Measurements from ENCODE around the gene GRHL1.

Gene GRHL1

DNA sequence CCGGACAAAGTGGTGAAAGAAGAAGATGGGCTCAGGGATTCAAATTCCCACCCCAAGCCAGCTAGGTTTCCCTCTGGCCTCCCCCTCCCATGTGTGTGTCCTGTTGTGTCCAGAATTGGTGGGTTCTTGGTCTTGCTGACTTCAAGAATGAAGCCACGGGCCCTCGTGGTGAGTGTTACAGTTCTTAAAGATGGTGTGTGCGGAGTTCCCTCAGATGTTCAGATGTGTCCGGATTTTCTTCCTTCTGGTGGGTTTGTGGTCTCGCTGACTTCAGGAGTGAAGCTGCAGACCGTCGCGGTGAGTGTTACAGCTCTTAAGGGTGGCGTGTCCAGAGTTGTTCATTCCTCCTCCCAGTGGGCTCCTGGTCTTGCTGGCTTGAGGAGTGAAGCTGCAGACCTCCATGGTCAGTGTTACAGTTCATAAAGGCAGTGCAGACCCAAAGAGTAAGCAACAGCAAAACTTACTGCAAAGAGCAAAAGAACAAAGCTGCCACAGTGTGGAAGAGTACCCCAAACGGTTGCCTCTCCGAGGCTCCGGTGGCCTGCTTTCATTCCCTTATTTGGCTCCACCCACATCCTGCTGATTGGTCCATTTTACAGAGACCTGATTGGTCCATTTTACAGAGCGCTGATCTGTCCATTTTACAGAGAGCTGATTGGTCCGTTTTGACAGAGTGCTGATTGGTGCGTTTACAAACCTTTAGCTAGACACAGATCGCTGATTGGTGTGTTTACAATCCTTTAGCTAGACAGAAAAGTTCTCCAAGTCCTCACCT lies 54.2 kb downstream of the GRHL1 start:
- ChIA-PET POLR2A (no interaction called here), CTCF (interaction anchor here (0.6 to 1.7 kb wide), 2 partner anchors 21 kb away, joined by 3 to 7 read pairs; no protein-coding TSS in a partner anchor)
- H3K4me1 ChIP-seq (ENCODE audit: control insufficient read depth, insufficient read depth, low read length): no peaks in the 10 kb centered on the region

DNA sequence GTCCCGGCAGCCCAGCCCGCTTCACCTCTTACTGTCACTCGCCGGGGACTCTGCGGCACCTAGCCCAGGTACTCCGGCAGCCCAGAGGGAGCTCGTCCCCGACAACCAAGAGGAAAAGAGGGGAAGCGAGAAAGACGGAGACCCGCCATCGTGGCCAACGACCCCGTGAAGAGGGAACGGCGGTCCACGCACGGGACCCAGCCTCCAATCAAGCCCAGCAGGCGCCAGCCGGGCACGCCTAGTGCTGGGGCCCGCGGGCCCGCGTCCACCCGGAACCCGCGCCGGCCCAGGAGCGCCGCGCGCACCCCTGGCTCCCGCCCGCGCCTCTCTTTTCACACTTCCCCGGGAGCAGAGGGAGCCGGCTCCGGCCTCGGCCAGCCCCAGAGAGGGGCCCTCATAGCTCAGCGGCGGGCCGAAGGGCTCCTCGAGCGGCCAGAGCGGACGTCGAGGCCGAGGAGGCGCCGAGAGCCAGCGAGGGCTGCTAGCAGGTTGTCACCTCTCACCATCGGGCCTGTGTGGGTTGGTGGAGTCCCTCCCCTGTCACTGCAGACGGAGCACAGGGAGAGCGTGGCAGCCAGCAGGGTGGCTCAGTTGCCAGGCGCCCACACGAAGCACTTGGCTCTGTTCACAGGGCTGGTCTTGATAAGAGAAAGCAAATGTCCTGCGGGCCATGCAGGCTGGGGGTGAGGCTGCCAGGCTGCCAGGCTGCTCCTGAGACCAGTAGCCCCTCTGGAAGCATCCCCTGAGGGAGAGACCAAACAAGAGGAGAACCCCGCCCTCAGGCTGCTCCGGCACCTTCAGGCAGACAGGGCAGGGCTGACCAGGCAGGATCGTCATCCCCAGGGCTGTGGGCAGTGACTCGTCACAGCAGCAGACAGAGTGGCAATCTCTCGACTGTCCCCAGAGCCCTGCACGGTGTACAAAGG lies 55.0 kb downstream of the GRHL1 start:
- POLR2A ChIA-PET: interaction anchor here (0.7 kb wide), 1 partner anchor 110 kb away, joined by 4 read pairs; no protein-coding TSS in a partner anchor
- Histone ChIP-seq H3K9me3 (ENCODE audit: control insufficient read depth, insufficient read depth, low read depth, low read length) (no peaks in the 10 kb centered on the region), H3K4me3 (ENCODE audit: low read depth, low read length) (no peak overlapping the region), H3K36me3 (ENCODE audit: control insufficient read depth in 2 of 2, insufficient read depth in 1 of 2, low read length in 2 of 2) (peaks cover 0 to 8% of the 10 kb centered on the region in 2 experiments; a peak in 1 of 3 replicates), H3K27ac (ENCODE audit: extremely low read depth, low read depth, low read length) (no peak overlapping the region), H3K4me1 (ENCODE audit: control insufficient read depth, insufficient read depth, low read length) (no peaks in the 10 kb centered on the region)
- CTCF ChIA-PET: interaction anchor here (0.7 to 1.7 kb wide), 3 partner anchors 22 to 608 kb away, joined by 3 to 7 read pairs (median 4); no protein-coding TSS in a partner anchor
- TF ChIP-seq ZNF660 (tag by site-specific recombination; IDR thresholded peaks at IDR 0.05): no peak
- 0 out of 2 replicates have a peak, but pooled peaks have one; percentile 20 for TF ChIP-seq ZBTB17 (tag by site-specific recombination; IDR thresholded peaks at IDR 0.05)
- TF ChIP-seq ZNF473 (tag by site-specific recombination; IDR thresholded peaks at IDR 0.05): no peak
- no peak for TF ChIP-seq ZNF341 (tag by site-specific recombination; IDR thresholded peaks at IDR 0.05; ENCODE audit: low read depth)
- no peak for TF ChIP-seq ZNF174 (tag by site-specific recombination; IDR thresholded peaks at IDR 0.05)
- peak; percentile 38; the same call in 1 of the 2 replicates for TF ChIP-seq ZNF600 (tag by site-specific recombination; IDR thresholded peaks at IDR 0.05)

More for the DNA sequence above, 54.2 kb downstream of the GRHL1 start:
- TF ChIP-seq ZNF239 (tag by site-specific recombination; IDR thresholded peaks at IDR 0.05): no peak
- TF ChIP-seq ZNF202 (tag by site-specific recombination; IDR thresholded peaks at IDR 0.05; ENCODE audit: borderline replicate concordance): no peak
- no peak for TF ChIP-seq ZNF561 (tag by site-specific recombination; IDR thresholded peaks at IDR 0.05; ENCODE audit: borderline replicate concordance)
- no peak for TF ChIP-seq ZNF48 (tag by site-specific recombination; IDR thresholded peaks at IDR 0.05)
- Histone ChIP-seq H3K27ac (ENCODE audit: extremely low read depth, low read depth, low read length) (no peak overlapping the region), H3K36me3 (ENCODE audit: control insufficient read depth in 2 of 2, insufficient read depth in 1 of 2, low read length in 2 of 2) (peaks cover under 1 to 11% of the 10 kb centered on the region in 2 experiments; a peak in 2 of 3 replicates), H3K9me3 (ENCODE audit: control insufficient read depth, insufficient read depth, low read depth, low read length) (no peaks in the 10 kb centered on the region), H3K4me3 (ENCODE audit: low read depth, low read length) (no peak overlapping the region)

DNA sequence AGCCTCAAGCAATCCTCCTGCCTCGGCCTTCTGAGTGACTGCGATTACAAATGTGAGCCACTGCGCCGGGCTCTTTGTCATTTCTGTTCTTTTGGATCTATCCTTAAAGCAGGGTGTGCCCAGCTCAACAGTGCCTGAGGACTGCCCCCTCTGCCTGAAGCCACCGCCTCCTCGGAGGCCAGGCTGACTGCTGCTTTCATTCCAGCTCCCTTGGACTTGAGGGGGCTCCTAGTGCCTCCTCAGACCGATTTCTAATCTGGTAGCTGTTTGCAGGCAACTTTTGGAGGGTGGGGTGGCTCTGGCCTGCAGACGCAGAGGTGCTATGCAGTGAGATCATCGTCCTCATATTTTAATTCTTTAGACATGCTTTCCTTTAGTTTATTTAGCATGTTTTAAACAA lies 55.9 kb downstream of the GRHL1 start:
- no peak for TF ChIP-seq ZSCAN16 (tag by site-specific recombination; IDR thresholded peaks at IDR 0.05)
- no peak for TF ChIP-seq GLI4 (tag by site-specific recombination; IDR thresholded peaks at IDR 0.05)
- TF ChIP-seq ZNF221 (tag by site-specific recombination; IDR thresholded peaks at IDR 0.05; ENCODE audit: borderline replicate concordance): no peak
- Histone ChIP-seq H3K36me3 (ENCODE audit: control insufficient read depth in 2 of 2, insufficient read depth in 1 of 2, low read length in 2 of 2) (peaks cover 0 to 8% of the 10 kb centered on the region in 2 experiments; a peak in 1 of 3 replicates), H3K4me3 (ENCODE audit: low read depth, low read length) (no peak overlapping the region), H3K9me3 (ENCODE audit: control insufficient read depth, insufficient read depth, low read depth, low read length) (no peaks in the 10 kb centered on the region), H3K4me1 (ENCODE audit: control insufficient read depth, insufficient read depth, low read length) (no peaks in the 10 kb centered on the region), H3K27ac (ENCODE audit: extremely low read depth, low read depth, low read length) (no peak overlapping the region)
- CTCF ChIA-PET: interaction anchor here (0.7 kb wide), 2 partner anchors 499 to 609 kb away, joined by 3 to 4 read pairs; no protein-coding TSS in a partner anchor
- POLR2A ChIA-PET: interaction anchor here (0.7 to 1.1 kb wide), 2 partner anchors 111 to 164 kb away, joined by 3 to 4 read pairs; partner anchors contain the start of gene TAF1B

DNA sequence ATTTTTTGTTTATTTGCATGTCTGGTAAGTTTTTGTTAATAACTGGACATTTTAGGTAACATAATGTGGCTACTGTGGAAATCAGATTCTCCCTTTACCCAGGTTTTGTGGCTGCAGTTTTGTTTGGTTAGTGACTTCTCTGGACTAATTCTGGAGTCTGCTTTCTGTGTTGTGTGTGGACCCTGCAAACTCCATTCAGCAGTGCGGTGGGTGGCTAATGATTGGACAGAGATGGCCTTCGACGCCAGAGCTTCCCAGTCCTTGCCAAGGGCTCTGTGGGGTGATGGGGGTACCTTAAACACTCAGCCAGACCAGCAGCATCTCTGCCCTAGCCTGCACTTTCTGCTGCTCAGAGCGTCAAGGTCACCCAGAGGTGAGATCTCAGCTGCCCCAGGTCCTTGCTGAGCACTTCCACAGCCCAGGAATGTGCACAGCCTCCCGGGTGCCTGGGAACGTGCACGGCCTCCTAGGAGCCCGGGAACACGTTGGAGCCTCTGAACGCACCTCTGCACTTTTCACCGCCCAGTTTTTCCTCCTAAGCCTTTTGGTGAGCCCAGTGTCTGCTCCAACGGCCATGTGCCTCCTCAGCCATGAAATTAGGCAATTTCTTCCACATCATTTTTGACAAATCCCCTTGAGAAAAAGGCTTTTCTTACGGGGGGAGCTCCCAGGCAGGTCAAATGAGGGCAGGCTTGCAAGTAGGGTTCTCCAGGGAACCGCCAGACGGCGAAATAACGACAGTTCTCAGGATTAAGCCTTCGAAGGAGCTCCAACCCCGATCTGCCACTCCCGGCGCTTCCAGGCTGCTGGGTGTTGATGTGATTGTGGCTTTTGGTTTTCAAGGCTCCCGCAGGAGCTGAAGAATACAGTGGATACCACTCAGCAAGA lies 56.7 kb downstream of the GRHL1 start:
- Histone ChIP-seq H3K9me3 (ENCODE audit: control insufficient read depth, insufficient read depth, low read depth, low read length) (no peaks in the 10 kb centered on the region), H3K4me3 (ENCODE audit: low read depth, low read length) (no peak overlapping the region), H3K4me1 (ENCODE audit: control insufficient read depth, insufficient read depth, low read length) (no peaks in the 10 kb centered on the region), H3K36me3 (ENCODE audit: control insufficient read depth in 2 of 2, insufficient read depth in 1 of 2, low read length in 2 of 2) (peaks cover 0 to 3% of the 10 kb centered on the region in 2 experiments; a peak in 1 of 3 replicates), H3K27ac (ENCODE audit: extremely low read depth, low read depth, low read length) (no peak overlapping the region)
- TF ChIP-seq YY1 (tag by site-specific recombination; IDR thresholded peaks at IDR 0.05) (no peak), ZNF549 (tag by site-specific recombination; IDR thresholded peaks at IDR 0.05) (no peak)
- POLR2A ChIA-PET: interaction anchor here (1.1 kb wide), 1 partner anchor 165 kb away, joined by 3 read pairs; the partner anchor contains the start of gene TAF1B
- CTCF ChIA-PET: interaction anchor here (1.3 kb wide), 1 partner anchor 24 kb away, joined by 3 read pairs; no protein-coding TSS in a partner anchor
